ENCODE measurements around the gene TBXAS1.

TBXAS1 gene

DNA sequence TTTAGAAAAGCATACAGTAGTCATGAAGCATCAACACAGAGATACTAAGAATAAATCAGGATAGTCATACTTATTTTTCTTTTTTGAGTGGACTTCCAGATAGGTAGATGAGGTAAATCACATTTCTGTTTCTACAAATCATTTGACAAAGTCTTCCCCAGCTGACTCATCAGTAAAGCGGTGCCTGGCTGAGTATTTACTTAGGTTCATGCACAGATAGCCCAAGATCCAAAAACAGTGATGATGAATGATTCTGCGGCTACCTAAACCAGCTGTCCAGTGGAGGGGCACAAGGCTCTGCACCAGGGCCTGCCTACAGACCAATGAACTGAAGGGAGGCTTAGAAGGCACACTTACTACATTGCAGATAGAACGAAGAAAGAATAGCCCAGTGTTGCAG is 120.6 kb downstream of the TBXAS1 start:
- DNase-seq = no peak

DNA sequence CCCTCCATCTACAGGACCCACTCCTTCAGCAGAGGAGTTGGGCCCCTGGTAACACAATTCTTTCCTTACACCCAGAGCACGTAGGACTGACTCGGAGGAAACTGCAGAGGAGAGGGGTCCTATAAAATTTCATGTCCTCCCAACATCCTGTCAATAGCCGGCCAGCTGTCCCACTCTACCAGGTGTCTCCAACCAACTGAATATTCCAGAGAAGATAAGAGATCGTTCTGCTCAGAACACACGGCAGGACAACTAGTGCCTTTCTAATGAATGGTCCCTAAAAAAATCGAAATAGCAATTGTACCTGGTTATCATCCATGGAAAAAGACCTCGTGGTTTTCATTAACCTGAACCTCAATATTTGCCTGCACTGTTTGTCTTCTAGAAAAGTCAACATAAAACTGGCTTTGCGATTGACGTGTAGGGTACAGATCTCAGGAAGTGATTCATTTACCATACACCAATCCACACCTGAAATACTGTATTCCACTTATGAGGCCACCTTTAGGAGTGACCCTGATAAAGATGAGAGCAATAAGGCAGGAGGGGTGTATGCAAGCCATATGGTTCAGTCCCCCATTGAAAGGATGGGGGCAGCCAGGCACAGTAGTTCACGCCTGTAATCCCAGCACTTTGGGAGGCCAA is 121.9 kb downstream of the TBXAS1 start:
- DNase-seq = no peak

GRCh38 chr7:139953229-139953628 is 124.2 kb downstream of the TBXAS1 start:
- no peak for DNase-seq

- no peak for DNase-seq
Measured at GRCh38 chr7:139955109-139955820, 126.2 kb downstream of the TBXAS1 start.

DNA sequence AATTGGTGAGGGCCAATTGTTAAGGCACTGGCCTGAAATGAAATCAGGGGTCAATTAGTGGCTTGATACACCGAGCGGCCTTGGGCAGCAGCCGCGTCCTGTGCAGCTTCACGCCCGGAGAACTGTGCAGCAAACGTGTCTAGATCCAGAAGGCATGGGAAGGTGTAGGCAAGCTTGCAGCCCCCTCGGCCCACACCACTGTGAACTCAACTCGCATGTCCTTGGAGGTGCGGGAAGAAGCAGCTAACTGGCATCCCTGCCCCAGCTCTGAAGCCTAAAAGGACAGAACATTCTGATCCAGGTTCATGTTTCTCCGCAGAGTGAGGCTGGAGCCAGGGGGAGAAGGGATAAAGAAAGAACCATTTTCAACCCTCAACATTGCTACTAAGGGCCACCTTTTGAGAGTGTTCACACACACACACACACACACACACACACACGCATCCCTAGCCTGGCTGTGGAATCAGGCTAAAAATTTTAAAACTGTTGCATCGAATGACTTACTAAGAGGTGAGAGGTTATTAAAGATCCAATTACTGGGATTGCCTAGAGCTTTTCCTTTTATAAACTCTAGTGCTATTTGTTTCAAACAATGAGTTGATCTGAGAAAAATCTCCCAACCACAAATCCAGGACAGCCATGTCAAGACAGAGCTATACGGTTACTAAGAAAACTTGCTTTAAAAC is 129.7 kb downstream of the TBXAS1 start:
- no peak for DNase-seq

GRCh38 chr7:139959285-139959628 is 130.2 kb downstream of the TBXAS1 start:
- no peak for DNase-seq

- no peak for DNase-seq
Measured at GRCh38 chr7:139959718-139960117, 130.7 kb downstream of the TBXAS1 start.

- DNase-seq = no peak
Measured at GRCh38 chr7:139960157-139960556, 131.1 kb downstream of the TBXAS1 start.

DNA sequence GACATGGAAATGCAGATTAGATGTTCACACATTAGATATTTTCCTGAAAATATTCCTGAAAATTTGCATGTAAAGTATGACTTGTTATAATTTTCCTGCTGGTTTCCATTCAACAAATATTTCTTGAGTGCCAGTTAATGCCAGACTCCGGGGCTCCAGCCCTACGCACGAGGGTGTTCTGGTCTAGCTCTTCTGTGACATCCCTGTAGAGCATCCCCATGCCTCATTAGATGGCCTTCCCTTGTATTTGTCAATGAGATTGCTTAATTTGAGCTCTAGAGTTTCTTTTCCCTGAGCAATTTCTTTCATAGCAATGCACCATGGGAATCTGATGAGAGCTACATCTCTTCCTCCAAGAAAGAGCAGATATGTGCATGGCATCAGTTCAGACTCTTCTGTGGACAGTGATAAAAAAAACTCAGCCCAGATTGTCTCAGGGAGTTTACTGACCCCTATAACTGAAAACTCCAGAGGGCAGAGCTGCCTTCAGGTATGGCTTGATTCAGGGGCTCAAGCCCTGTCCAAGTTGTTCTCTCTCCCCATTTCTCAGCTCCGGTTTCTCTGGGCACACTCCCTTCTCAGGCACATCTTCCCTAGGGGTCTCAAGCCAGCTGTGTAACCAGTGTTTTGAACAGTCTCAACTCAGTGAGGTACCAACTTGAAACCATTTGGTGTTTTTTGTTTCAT is 137.0 kb downstream of the TBXAS1 start:
- no peak for DNase-seq

DNA sequence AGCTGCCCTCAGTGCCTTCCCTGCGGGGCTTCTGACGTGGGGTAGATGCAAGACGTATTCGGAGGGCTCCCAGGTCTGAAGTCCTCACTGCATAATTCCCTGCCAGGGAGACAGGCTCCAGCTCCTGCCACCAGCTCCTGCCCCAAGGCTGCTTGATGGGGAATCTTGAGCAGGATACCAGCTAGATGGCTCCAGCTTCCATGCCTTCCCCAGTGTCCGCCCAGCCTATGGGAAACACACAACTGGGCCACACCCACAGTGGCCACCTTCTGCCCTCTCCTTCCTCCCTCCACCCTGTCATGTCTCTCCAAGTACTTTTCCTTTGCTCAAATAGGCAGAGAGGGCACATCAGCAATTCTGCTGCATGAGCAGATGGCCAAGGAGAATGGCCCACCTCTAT is 137.9 kb downstream of the TBXAS1 start:
- no peak for DNase-seq

- no peak for DNase-seq
Measured at GRCh38 chr7:139968931-139969330, 139.9 kb downstream of the TBXAS1 start.

GRCh38 chr7:139972029-139972428 is 143.0 kb downstream of the TBXAS1 start:
- DNase-seq = no peak

DNA sequence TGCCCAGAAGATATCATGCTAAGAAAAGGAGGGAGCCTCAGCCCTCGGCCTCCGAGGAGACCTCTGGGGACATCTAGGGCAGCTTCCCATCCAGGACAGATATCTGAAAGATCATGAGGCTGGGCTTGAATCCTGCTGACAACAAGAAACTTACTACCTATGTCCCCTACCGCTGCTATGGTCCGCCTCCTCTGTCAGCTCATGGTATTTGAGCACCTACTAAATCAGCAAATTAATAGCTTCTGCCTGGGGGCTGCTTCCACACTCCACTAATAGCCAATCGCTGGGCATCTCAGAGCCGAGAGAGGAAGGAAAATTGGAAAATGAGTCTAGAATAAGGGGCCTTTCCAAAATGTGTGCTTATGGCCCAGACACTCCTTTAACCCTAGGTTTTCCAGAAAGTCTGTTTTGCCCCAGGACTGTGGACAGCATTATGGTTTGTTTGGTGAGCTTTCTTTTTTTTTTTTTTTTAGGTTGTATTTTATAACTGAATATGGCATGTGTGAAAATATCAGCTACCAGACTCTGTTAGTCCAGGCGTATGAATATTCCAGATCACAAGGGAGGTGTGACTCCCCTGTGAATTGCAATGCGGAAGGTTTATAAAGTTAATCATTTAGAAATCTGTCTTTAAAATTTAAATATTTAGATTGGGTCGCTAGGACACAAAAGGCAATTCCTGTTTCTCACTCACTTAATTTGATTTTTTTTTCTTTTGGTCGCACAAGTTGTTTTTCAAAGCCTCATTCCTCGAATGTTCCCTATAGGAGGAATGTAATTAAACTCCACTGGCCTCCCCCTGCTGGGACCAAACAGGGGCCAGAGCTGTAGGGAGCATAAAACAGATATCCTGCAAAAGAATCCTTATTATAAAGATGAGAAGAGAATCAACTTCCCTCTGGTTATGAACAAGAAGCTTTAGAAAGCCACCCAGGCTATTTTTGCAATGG is 144.3 kb downstream of the TBXAS1 start:
- no peak for DNase-seq

DNA sequence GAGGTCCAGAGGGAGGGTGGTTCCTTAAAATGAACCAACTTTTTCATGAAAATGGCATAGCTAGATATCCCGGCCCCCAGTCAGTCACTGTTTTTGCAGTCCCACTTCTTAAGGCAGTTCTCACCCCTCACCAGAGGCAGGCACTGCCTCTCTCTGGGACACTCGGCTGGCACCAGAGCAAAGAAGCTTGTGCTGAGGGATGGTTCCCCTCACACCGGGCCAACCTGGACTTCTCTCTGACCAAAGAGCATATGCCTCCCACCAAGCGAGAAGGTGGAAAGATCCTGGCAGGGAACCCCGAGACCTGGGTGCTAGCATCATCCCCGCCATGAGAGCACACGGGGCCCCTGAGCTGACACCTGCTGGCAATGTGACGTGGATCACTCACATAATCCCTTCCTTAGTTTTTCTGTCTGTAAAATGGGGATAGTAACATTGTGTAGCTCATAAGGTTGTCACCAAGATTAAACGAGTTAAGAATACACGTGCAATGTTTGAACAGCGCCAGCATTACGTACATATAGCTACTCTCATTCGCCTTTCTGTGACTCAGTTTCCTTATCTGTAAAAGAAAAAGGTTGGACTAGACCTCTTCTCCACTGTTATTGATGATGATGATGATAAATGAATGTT is 145.2 kb downstream of the TBXAS1 start:
- no peak for DNase-seq

DNA sequence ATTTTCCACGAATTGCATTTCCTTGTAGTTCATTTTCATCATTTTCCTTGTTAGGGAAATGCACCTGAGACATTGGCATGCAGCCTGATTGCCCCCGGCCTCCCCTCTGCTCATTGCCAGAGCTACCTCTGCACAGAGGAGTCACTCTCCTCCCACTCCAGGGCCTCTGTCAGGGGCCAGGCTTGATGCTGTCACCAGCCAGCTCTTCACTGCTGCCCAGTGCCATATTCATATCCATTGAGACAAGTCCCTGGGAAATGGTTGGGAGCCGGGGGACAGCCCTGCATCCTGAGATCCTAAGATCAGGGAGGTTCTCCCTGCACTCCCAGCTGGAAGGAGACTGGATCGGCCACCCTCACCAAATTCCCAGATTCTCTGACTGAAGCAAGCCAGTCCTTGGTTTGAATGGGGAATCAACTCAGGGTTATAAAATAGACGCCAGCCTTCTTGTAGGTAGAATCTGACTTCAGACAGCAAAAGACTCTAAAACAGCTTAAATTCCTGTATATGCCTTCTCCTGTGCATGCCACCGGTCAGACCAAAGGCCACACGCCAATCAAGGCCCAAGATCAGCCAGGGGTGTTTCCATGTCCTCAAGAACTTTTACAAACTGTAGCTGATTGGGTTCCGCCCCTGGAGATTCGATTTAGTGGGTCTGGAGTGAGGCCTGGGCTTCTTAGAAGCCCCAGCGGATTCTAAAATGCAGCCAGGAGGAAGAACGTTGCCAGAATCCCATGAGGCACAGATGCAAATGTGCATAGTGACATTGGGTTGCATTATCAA is 147.2 kb downstream of the TBXAS1 start:
- DNase-seq = no peak

DNA sequence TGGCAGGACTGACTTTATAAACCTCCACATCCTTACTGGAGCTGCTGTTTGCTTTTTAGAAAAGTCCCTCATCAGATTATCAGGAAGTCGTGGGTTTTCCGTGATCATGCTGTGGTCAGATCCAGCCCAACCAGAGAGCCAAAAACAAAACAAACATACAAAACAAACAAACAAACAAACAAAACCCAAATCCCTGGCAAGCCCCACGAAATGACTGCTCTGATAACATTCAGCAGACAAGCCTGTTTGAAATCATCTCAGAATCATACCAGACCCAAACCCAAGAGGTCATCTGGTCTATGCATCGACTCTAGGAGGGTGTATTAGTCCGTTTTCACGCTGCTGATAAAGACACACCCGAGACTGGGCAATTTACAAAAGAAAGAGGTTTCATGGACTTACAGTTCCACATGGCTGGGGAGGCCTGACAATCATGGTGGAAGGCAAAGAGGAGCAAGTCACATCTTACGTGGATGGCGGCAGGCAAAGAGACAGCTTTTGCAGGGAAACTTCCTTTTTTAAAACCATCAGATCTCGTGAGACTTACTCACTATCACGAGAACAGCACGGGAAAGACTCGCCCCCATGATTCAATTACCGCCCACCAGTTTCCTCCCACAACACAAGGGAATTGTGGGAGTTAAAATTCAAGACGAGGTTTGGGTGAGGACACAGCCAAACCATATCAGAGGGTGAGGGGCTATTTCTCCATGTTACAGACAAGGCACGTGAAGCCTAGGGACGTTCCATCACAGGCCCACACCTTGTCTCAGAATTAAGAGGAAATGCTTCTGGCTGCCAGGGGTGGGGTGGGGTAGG is 148.0 kb downstream of the TBXAS1 start:
- peak; percentile 2 for DNase-seq

DNA sequence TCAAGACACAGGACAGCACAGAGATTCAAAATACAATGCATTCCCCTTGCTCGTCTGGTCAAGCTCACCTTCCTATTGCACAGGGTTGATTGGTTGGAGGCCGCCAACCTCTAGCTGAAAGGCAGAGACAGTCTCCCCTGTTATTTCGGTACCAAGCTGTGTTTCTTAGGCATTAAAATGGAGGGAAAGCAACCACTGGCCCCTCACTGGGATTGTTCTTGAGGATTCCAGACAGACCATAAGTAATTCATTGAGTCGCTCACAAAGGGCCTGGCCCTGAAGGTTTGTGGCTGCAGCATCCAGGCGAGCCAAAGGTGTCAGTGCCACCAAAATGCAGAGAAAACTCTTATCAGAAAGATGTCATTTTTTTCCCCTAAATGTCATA is 152.4 kb downstream of the TBXAS1 start:
- DNase-seq = no peak

- no peak for DNase-seq
Measured at GRCh38 chr7:139982927-139983920, 154.2 kb downstream of the TBXAS1 start.
